IMR-90 (cell line): ENCODE data around the gene RAB8B. TPM values are rescaled to one million over a fixed set of nuclear protein-coding genes. Genes with fewer than 3 reads are reported as not detected.
A peak's percentile ranks its signal among the peaks of the same experiment; 100 is the strongest.

Source experiments
- ATAC-seq: fragments of 200-7000 bp; cut with Tn5 transposase; 2 replicates; pipeline ENCODE4 v1.9.1; 2020; ENCODE audit warnings: low read depth, mild to moderate bottlenecking, moderate library complexity
- BruUV-seq: library from RNA; stranded (reverse); fragments of 400-500 nt; replicated peaks from 2 replicates; lab custom pipeline; 2021; lab: Mats Ljungman, UMichigan
- CTCF ChIA-PET: fragments of 300-600 bp; formaldehyde crosslinking; extraction: SDS; loops from one replicate; lab custom pipeline; 2021; ENCODE audit warnings: antibody characterized with exemption; lab: Yijun Ruan, JAX
- POLR2A ChIA-PET: fragments of 300-600 bp; sonication (Branson Sonifier 250); formaldehyde crosslinking; loops from one replicate; lab custom pipeline; 2022; ENCODE audit warnings: antibody characterized with exemption; ENCODE audit not compliant: unreplicated experiment; lab: Charles Lee
- DNase-seq: peaks from one replicate; pipeline ENCODE4 v3.0.0; 2013
- H2AFZ ChIP-seq: replicated peaks from 2 replicates; pipeline ENCODE3; 2013; ENCODE audit warnings: low read length, mild to moderate bottlenecking; ENCODE audit not compliant: poor library complexity
- H2AK5ac ChIP-seq: 2 replicates; pipeline ENCODE4 v1.6.1; 2013; ENCODE audit warnings: low read depth, low read length, inconsistent platforms
- H2AK9ac ChIP-seq: replicated peaks from 2 replicates; pipeline ENCODE3; 2013; ENCODE audit warnings: mild to moderate bottlenecking, low read depth, low read length, moderate library complexity; ENCODE audit not compliant: poor library complexity
- H2BK120ac ChIP-seq: 2 replicates; pipeline ENCODE4 v1.6.1; 2013; ENCODE audit warnings: low read depth, low read length, inconsistent platforms
- H2BK15ac ChIP-seq: 3 replicates; pipeline ENCODE4 v1.6.1; 2013; ENCODE audit warnings: low read depth, low read length, inconsistent platforms
- H2BK20ac ChIP-seq: 2 replicates; pipeline ENCODE4 v1.6.1; 2013; ENCODE audit warnings: low read depth, mild to moderate bottlenecking, inconsistent platforms, low read length, moderate library complexity
- H2BK5ac ChIP-seq: 2 replicates; pipeline ENCODE4 v1.6.1; 2013; ENCODE audit warnings: mild to moderate bottlenecking, low read depth, low read length, inconsistent platforms; ENCODE audit not compliant: poor library complexity, severe bottlenecking
- H3K14ac ChIP-seq: replicated peaks from 2 replicates; pipeline ENCODE4 v1.6.1; 2013; ENCODE audit warnings: low read depth, low read length, inconsistent platforms
- H3K18ac ChIP-seq: 2 replicates; pipeline ENCODE4 v1.6.1; 2013; ENCODE audit warnings: low read depth, low read length, control low read depth
- H3K23ac ChIP-seq: 2 replicates; pipeline ENCODE4 v1.6.1; 2013; ENCODE audit warnings: low read depth, low read length, inconsistent platforms
- H3K27ac ChIP-seq: 2 replicates; pipeline ENCODE4 v1.5.1; 2013; ENCODE audit warnings: mild to moderate bottlenecking, control low read depth, low read length; ENCODE audit not compliant: insufficient read depth
- H3K27me3 ChIP-seq: 2 replicates; pipeline ENCODE4 v1.6.1; 2013; ENCODE audit warnings: low read length; ENCODE audit not compliant: control insufficient read depth, insufficient read depth
- H3K36me3 ChIP-seq: 2 replicates; pipeline ENCODE4 v1.6.1; 2013; ENCODE audit warnings: low read length, mixed read lengths; ENCODE audit not compliant: control insufficient read depth, insufficient read depth
- H3K4ac ChIP-seq: 2 replicates; pipeline ENCODE4 v1.6.1; 2013; ENCODE audit warnings: low read depth, low read length, inconsistent platforms
- H3K4me1 ChIP-seq: 2 replicates; pipeline ENCODE4 v1.6.1; 2013; ENCODE audit warnings: low read length, mixed read lengths; ENCODE audit not compliant: control insufficient read depth, insufficient read depth
- H3K4me2 ChIP-seq: 2 replicates; pipeline ENCODE4 v1.6.1; 2013; ENCODE audit warnings: low read depth, mild to moderate bottlenecking, control low read depth, low read length, moderate library complexity
- H3K4me3 ChIP-seq: 2 replicates; pipeline ENCODE4 v1.5.1; 2013; ENCODE audit warnings: low read depth, mild to moderate bottlenecking, control low read depth, low read length, moderate library complexity; ENCODE audit not compliant: insufficient read depth
- H3K56ac ChIP-seq: 2 replicates; pipeline ENCODE4 v1.6.1; 2013; ENCODE audit warnings: low read length, inconsistent platforms; ENCODE audit not compliant: insufficient read depth; ENCODE audit errors: extremely low read depth
- H3K79me1 ChIP-seq, 2 experiments: 2 replicates each; pipeline ENCODE4 v1.6.1; 2013; ENCODE audit warnings: low read length in 2 of 2, inconsistent platforms in 1 of 2, low read depth in 1 of 2
- H3K9ac ChIP-seq: 2 replicates; pipeline ENCODE4 v1.6.1; 2013; ENCODE audit warnings: low read depth, low read length, control low read depth
- H3K9me1 ChIP-seq: 2 replicates; pipeline ENCODE4 v1.6.1; 2013; ENCODE audit warnings: low read length, inconsistent platforms; ENCODE audit not compliant: insufficient read depth
- H3K9me3 ChIP-seq: 2 replicates; pipeline ENCODE4 v1.6.1; 2013; ENCODE audit warnings: low read length; ENCODE audit not compliant: control insufficient read depth, insufficient read depth
- H4K20me1 ChIP-seq: 2 replicates; pipeline ENCODE4 v1.6.1; 2013; ENCODE audit warnings: low read length, inconsistent platforms; ENCODE audit not compliant: insufficient read depth
- H4K5ac ChIP-seq: 2 replicates; pipeline ENCODE4 v1.6.1; 2013; ENCODE audit warnings: mild to moderate bottlenecking, low read depth, low read length, control low read depth
- H4K8ac ChIP-seq, 2 experiments: 2 replicates each; pipeline ENCODE4 v1.6.1; 2013; ENCODE audit warnings: low read depth in 2 of 2, low read length in 2 of 2, control low read depth in 1 of 2, inconsistent platforms in 1 of 2
- H4K91ac ChIP-seq: 2 replicates; pipeline ENCODE4 v1.6.1; 2013; ENCODE audit warnings: low read depth, low read length, inconsistent platforms; ENCODE audit not compliant: insufficient read depth
- BHLHE40 ChIP-seq: fragments of 150-350 bp; IDR thresholded peaks from 2 replicates; pipeline ENCODE4 v1.6.1; 2016; ENCODE audit warnings: mild to moderate bottlenecking, low read depth, low read length
- CHD1 ChIP-seq: IDR thresholded peaks from 2 replicates; pipeline ENCODE4 v1.6.1; 2012; ENCODE audit warnings: low read depth, low read length, improper control_type of control experiment
- ELK1 ChIP-seq: fragments of 150-350 bp; IDR thresholded peaks from 2 replicates; pipeline ENCODE4 v1.6.1; 2016; ENCODE audit warnings: low read depth, mild to moderate bottlenecking, low read length, moderate library complexity, borderline replicate concordance
- MAZ ChIP-seq: IDR thresholded peaks from 2 replicates; pipeline ENCODE4 v1.6.1; 2012; ENCODE audit warnings: low read depth, mild to moderate bottlenecking, low read length, improper control_type of control experiment, moderate library complexity, borderline replicate concordance
- RAD21 ChIP-seq: IDR thresholded peaks from 2 replicates; pipeline ENCODE4 v1.6.1; 2012; ENCODE audit warnings: low read length, improper control_type of control experiment
- RFX5 ChIP-seq: IDR thresholded peaks from 2 replicates; pipeline ENCODE4 v1.8.0; 2012; ENCODE audit warnings: low read depth, mild to moderate bottlenecking, low read length, moderate library complexity
- SMC3 ChIP-seq: fragments of 150-350 bp; IDR thresholded peaks from 2 replicates; pipeline ENCODE4 v1.6.1; 2016; ENCODE audit warnings: low read depth, mild to moderate bottlenecking, antibody characterized with exemption, low read length, moderate library complexity
- WGBS, 2 experiments: methylation state at CpG; one replicate each; pipeline versions ENCODE4 v1.1.5 to v1.1.7; 2013; ENCODE audit warnings: missing lambda C conversion rate in 2 of 2; ENCODE audit not compliant: insufficient read length in 1 of 2; ENCODE audit errors: extremely low coverage in 2 of 2; 5-methylcytosine and 5-hydroxymethylcytosine counted together
- dilution Hi-C: fragments of 300-500 bp; cut with HindIII; formaldehyde crosslinking; loops from one replicate; pipeline ENCODE4 v1.14.3; 2018; ENCODE audit warnings: low sequenced_read_pairs; ENCODE audit not compliant: unreplicated experiment
- in situ Hi-C: fragments of 300-500 bp; cut with MboI; formaldehyde crosslinking; loops from 3 replicates; pipeline ENCODE4 v1.14.3; 2019; ENCODE audit warnings: low sequenced_read_pairs, inconsistent platforms, mixed read lengths
- intact Hi-C: fragments of 100-400 bp; cut with micrococcal nuclease; formaldehyde crosslinking; loops from 2 replicates; pipeline ENCODE4 v1.10.0; 2022
- polyA plus RNA-seq, 3 experiments: library from polyadenylated mRNA; depleted of rRNA; stranded (reverse); fragments of >200 nt; gene quantifications; 2 replicates each; pipeline ENCODE4 v1.2.3, GENCODE V29; 2012; ENCODE audit warnings: low replicate concordance in 1 of 3
- total RNA-seq: library from RNA; depleted of rRNA; stranded (reverse); fragments of >200 nt; gene quantifications from 2 replicates; pipeline ENCODE4 v1.2.3, GENCODE V29; 2012

Gene RAB8B
- total and polyA plus RNA-seq, 2 of the 4 experiments (the other 2 are of a cell fraction), result 19.4 to 29.4 TPM

GRCh38 chr15:63276342-63277037, 87.1 kb downstream of the RAB8B start:
- H3K4me2 ChIP-seq, result peak overlapping the region; percentile 78
- TF ChIP-seq ELK1 (no peak), MAZ (no peak), CHD1 (no peak), SMC3 (no peak), BHLHE40 (no peak), RFX5 (no peak), RAD21 (no peak)
- WGBS, 2 experiments, result no CpG with 5 or more reads among the region's 11 CpGs
- peak overlapping the region; percentile 78 for H2AFZ ChIP-seq
- H2BK15ac ChIP-seq, result peak overlapping the region; percentile 10; the same call in 1 of the 3 replicates
- peak overlapping the region; percentile 67 for H3K18ac ChIP-seq
- BruUV-seq, result no TSS peak
- POLR2A ChIA-PET, result interaction anchor here (1.1 kb wide), 1 partner anchor 119 kb away, joined by 3 read pairs; the partner anchor contains the start of gene RPS27L
- peaks cover 7% of the 10 kb centered on the region for H3K36me3 ChIP-seq
- peak overlapping the region; percentile 87 for H3K56ac ChIP-seq
- H3K79me1 ChIP-seq, result peaks cover 6 to 10% of the 10 kb centered on the region in 2 experiments; a peak in 3 of 4 replicates
- in situ Hi-C loops, result loop anchor here (25.0 kb wide), 1 partner anchor 786 kb away; no protein-coding TSS in a partner anchor
- peak overlapping the region; percentile 88 for H3K4ac ChIP-seq
- H4K91ac ChIP-seq, result peak overlapping the region; percentile 64; the same call in 1 of the 2 replicates
- H3K9me1 ChIP-seq, result peaks cover 3% of the 10 kb centered on the region
- intact Hi-C loops, result loop anchor here (2.0 kb wide), 3 partner anchors 88 to 220 kb away; partner anchors contain the start of genes RAB8B and RPS27L
- H2BK120ac ChIP-seq, result peak overlapping the region; percentile 50
- H3K27ac ChIP-seq, result peak overlapping the region; percentile 86
- dilution Hi-C loops, result no loop called here
- H4K8ac ChIP-seq, result peak overlapping the region; percentile 81 to 85
- H4K20me1 ChIP-seq, result no peaks in the 10 kb centered on the region
- H3K9ac ChIP-seq, result peak overlapping the region; percentile 91
- H2AK9ac ChIP-seq, result peak overlapping the region; percentile 18
- DNase-seq, result peak; percentile 12
- no peaks in the 10 kb centered on the region; the same call in 1 of the 2 replicates for H3K9me3 ChIP-seq
- peak overlapping the region; percentile 83 for H4K5ac ChIP-seq
- 0 out of 2 replicates have a peak overlapping the region, but pooled peaks have one; percentile 13 for H2AK5ac ChIP-seq
- peak overlapping the region; percentile 91 for H3K14ac ChIP-seq
- CTCF ChIA-PET, result interaction anchor here (0.5 to 1.0 kb wide), 3 partner anchors 12 to 345 kb away, joined by 3 to 5 read pairs (median 3); no protein-coding TSS in a partner anchor
- no peaks in the 10 kb centered on the region for H3K27me3 ChIP-seq
- H2BK20ac ChIP-seq, result peak overlapping the region; percentile 17; the same call in 1 of the 2 replicates
- H2BK5ac ChIP-seq, result peak overlapping the region; percentile 35
- ATAC-seq, result no peak; the same call in 1 of the 2 replicates
- H3K4me3 ChIP-seq, result peak overlapping the region; percentile 71
- peak overlapping the region; percentile 91 for H3K23ac ChIP-seq
- H3K4me1 ChIP-seq, result peaks cover 3% of the 10 kb centered on the region; the same call in 1 of the 2 replicates
